Measurements from ENCODE around the gene KRT17.
"Not testable (repeated sequence)": the region's sequence is repeated elsewhere in the genome, so short reads cannot be mapped to it uniquely, and the experiment has no call there.

KRT17 gene

GRCh38 chr17:41619036-41619926 is 5.1 kb downstream of the KRT17 start:
- no peak for ATAC-seq

GRCh38 chr17:41618341-41619035 is 5.9 kb downstream of the KRT17 start:
- no peak for ATAC-seq

DNA sequence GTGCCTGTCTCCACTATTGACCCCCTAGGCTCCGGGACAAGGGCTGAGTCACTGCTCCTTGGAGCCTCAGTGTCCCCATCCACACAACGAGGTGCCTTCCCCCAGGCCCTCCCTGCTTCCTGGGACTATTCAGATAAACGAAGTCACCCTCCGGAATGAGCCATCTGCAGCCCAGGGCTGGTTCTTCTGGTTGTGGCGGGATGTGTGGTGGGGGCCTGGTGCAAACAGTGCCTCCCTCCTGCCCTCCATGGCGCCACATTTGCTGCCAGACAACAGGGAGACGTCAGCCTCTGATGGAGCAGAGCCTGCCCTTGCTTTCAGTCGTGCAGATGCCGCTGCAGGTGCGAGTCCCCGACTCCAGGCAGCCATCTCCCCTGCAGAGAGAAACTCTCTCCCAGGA is 6.7 kb downstream of the KRT17 start:
- ATAC-seq: no peak

GRCh38 chr17:41617136-41617535 is 7.2 kb downstream of the KRT17 start:
- ATAC-seq: no peak

DNA sequence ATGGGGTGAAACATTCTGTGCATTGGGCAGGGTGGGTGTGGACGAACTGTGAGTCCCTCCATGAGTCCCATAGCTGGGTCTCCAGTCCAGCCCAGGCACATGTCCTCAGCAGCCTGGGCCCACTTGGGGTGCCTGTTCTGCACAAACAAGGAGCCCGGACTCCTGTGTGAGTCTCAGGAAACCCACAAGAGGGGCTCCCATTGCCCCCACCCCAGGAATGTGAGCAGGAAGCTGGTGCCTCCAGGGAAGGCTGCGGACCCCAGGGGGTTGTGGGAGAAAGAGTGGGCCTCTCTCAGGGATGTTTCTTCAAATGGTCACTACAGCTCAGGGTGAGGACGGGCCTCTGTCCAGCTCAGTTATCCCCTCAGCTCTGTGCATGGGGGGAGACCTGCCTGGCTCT is 7.9 kb downstream of the KRT17 start:
- not testable (repeated sequence) for ATAC-seq

- ATAC-seq: no peak
These were observed 8.9 kb downstream of the KRT17 start for GRCh38 chr17:41615454-41615853.

- not testable (repeated sequence) for ATAC-seq
These were observed 9.6 kb downstream of the KRT17 start for GRCh38 chr17:41614767-41615166.

- ATAC-seq: no peak
These were observed 10.3 kb downstream of the KRT17 start for GRCh38 chr17:41614098-41614497.

DNA sequence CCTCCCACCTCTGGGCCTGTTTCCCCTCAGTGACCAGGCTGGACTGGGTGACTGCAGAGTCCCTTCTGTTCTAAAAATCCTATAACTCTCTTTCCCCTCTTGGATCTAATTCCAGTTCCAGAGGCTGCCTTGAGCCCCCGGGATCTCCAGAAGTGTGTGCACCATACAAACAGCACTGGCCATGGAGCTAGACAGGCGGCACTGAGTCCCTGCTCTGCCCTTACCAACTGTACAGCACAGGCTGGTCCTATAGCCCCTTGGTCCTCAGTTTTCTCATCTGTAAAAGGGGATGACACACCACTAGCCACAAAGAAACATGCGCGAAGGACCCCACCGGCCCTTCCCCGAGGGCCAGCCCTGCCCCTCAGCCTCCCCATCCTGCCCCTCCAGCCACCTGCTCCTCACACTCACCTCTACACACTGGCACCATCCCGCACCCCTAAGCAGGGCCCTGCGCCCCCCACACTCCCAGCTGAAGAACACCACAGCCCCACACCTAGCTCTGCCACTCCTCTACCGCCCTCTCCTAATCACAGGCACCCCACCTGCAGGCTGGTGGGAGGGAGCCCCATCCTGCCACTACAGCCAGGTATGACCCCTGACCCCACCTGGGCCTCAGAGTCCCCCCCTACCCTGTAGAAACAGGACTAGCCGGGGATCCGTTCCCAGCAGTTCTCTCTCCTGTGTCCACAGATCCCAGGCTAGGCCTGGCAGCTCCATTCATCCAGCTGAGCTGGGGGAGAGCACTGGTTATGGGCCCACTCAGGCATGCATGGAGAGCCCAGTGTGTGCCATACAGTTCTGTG is 10.9 kb downstream of the KRT17 start:
- no peak for ATAC-seq

DNA sequence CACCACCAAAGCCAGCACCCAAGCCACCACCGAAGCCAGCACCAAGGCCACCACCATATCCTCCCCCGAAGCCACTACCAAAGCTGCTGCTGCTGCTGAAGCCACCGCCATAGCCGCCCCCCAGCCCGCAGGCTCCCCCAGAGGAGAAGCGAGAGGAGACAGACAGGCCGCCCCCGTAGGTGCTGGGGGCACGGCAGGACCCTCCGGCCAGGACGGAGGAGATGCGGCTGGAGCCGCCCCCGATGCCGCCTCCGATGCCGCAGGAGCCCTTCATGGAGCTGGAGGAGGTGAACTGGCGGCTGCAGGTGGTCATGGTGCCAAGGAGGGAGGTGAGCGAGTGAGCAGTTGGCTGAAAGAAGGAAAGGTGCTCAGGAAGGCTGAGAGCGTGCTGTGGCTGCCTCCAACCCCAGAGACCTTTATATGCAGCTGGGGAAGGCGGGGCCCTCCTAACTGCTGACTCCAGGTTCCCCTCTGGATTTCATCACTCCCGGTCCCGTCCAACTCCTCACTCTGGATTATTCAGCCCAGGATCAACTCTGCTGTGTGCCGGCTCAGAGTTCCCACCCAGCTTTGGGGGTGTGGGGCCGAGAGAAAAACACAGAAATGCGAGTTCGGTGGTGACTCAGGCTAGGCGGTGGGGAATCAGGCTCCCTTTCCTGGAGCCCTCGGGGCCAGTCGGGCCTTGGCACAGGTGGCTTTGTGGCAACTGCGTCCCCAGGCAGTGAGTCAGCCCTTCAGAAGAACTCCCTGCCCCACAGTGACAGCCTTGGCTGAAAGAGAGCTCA is 11.8 kb downstream of the KRT17 start, which contains the start of gene KRT16:
KRT16 (minus strand) TSS at position 392 of the 785 bp plus-strand sequence; CDS start at position 313, 79 bp downstream.
- not testable (repeated sequence) for ATAC-seq

DNA sequence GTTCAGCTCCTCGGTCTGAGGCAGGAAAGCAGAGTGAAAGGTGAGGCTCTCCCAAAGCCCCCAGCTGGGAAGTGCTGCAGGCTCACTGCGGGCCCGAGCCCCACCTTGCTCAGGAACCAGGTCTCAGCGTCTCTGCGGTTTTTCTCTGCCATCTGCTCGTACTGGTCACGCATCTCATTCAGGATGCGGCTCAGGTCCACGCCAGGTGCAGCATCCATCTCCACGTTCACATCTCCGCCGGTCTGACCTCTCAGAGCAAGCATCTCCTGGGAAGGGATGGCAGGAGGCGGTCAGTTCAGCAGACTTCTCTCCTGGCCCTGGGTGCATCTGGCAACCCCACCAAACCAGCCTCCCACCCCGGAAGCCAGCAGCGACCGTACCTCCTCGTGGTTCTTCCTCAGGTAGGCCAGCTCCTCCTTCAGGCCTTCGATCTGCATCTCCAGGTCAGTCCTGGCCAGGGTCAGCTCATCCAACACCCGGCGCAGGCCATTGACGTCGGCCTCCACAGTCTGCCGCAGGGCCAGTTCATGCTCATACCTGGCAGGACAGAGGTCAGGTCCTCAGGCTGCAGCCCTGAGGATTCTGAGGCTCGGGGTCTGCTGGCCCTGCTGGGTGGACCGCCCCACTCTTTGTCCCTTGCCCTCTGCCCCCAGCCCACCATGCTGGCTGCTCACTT is 13.3 kb downstream of the KRT17 start:
- ATAC-seq: no peak

- ATAC-seq: not testable (repeated sequence)
These were observed 14.3 kb downstream of the KRT17 start for GRCh38 chr17:41610061-41610517.

- ATAC-seq: not testable (repeated sequence)
These were observed 17.4 kb downstream of the KRT17 start for GRCh38 chr17:41606930-41607329.

DNA sequence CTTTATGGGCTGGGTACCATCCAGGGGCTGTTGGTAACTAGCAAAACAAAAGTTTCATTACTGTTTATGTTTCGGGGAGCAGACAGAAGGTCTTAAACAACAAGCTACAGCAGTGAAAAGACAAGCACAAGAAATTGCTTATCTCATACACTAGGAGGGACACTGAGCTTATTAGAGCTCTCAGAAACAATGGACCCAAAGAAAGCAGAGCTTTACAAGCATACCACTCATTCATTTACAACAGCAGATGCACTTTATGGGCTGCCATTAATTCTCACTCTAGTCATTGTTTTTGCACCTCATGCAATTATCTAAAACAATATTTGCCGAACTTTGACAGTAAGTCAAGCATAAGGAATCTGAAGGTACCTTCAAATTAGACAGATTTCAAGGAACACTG is 21.9 kb downstream of the KRT17 start:
- no peak for ATAC-seq

GRCh38 chr17:41600318-41600717 is 24.1 kb downstream of the KRT17 start:
- no peak for ATAC-seq

DNA sequence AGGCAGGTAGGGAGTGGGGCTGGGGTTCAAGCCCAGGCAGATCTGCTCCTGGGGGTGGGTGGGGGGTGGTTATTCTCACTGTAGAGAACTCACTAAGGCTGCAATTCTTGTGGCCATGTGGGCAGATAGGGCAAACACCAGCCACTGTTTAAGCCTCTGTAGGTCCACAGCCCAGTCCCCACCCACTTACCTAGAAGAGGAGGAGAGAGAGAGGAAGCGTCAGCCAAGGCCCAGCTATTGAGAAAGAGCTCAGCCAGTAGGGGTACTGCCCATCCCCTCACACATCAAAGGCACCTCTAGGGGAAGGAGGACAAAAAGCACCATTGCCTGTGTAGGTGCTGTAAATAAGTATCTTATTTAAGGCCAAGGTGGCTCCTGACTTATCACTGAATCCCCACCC is 24.7 kb downstream of the KRT17 start:
- no peak for ATAC-seq

- no peak for ATAC-seq
These were observed 28.8 kb downstream of the KRT17 start for GRCh38 chr17:41595585-41595984.

- ATAC-seq: no peak
These were observed 29.9 kb downstream of the KRT17 start for GRCh38 chr17:41594363-41594915.

DNA sequence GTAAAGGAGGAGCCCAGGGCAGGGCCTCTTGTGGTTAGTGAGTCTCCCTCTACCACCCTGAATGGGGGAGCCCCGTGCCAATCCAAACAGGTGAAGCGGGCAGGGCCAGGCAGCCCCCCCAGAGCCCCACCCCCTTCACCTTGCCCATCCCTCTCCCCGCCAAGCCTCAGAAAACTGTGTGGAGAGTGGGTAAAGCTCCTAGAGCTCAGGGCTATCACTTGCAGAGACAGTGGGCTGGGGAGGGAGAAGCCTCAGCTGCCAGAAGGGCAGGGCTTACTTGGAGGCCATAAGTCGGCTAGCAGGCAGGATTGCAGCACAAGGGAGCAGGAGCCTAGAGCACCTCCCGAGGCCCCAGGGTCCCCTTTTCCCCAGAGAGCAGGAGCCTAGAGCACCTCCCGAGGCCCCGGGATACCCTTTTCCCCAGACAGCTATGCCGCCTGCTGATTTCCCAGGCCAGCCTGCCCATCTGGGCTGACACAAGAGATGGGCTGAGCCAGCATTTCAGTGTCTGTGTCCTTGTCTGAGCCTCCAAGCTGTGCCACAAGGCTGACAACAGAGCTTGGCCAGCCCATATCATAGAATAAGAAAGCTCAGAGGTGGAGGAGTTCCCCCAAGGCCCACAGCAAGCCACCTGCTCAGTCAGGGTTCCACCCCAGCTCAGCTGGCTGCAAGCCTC is 30.9 kb downstream of the KRT17 start:
- ATAC-seq: no peak

DNA sequence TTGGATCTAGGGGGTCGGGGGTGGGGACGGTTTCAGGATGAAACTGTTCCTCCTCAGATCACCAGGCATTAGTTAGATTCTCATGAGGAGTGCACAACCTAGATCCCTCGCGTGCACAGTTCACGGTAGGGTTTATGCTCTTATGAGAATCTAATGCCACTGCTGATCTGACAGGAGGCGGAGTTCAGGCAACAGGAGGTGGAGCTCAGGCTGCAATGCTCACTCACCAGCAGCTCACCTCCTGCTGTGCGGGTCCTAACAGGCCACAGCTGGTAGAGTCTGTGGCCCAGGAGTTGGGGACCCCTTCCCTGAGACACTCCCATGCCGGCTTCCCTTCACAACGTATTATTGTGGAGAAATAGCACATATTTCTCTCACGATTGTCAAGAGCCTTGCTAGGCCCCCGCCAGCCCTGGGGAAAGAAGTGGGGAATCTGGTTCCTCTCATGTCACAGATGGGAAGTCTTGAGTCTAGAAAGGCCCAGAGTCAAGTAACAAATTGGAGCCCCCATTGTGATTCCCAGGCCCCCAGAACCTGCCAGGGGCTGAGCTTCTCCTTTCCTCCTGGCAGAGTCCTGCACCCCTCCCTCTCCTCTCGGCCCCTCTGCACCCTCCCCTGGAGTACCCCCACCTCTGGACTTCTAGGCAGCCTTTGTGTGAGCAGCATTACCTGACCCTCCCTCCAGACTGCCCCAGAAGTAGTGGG is 31.6 kb downstream of the KRT17 start:
- no peak for ATAC-seq
